Stimulated activated CD8-positive, alpha-beta memory T cell treated with anti-CD3 and anti-CD28 coated beads, Interleukin-4, amount 100 ng/mL, for 1 hour (primary cell): Measurements from ENCODE around the gene SMIM43.
"Not testable (repeated sequence)": the region's sequence is repeated elsewhere in the genome, so short reads cannot be mapped to it uniquely, and the experiment has no call there.

Experiments used
- DNase-seq, 2 donors: peaks; one replicate each; pipeline ENCODE4 v3.0.0-alpha.2; 2020; ENCODE audit warnings: low read depth in 2 of 2, low spot score in 1 of 2

SMIM43 gene

DNA sequence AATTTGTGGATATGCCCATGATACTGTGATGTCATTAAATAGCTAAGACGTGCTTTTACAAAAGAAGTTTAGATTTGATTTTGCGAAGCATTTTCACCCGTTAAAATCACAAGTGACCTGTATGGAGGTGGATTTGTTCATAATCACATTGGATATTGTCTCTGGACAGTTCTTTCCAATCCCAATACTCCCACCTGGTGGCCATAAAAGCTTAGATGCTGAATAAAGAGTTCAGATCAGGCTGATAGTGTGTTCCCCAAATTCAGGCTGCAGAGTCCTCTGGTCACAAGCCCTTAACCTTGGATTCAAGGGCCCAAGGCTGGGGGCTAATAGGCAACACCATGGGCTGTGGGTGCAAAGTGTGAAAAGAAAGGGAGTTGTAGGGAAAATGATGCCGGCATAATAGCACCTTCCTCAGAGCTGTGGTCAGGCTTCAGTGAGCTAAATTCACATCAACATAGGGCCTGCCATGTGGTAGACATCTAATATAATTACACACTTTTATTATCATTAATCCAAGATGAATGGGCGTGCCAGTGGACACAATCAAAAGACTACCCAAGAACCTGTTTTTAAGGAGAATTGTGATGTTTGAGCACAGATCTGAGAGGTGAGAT lies 28.1 kb downstream of the SMIM43 start:
- no peak for DNase-seq

- no peak for DNase-seq
Measured at GRCh38 chr4:121734571-121734970, 30.4 kb downstream of the SMIM43 start.

- DNase-seq, result no peak
Measured at GRCh38 chr4:121733942-121734341, 31.0 kb downstream of the SMIM43 start.

- DNase-seq, result not testable (repeated sequence)
Measured at GRCh38 chr4:121729753-121730152, 35.2 kb downstream of the SMIM43 start.

DNA sequence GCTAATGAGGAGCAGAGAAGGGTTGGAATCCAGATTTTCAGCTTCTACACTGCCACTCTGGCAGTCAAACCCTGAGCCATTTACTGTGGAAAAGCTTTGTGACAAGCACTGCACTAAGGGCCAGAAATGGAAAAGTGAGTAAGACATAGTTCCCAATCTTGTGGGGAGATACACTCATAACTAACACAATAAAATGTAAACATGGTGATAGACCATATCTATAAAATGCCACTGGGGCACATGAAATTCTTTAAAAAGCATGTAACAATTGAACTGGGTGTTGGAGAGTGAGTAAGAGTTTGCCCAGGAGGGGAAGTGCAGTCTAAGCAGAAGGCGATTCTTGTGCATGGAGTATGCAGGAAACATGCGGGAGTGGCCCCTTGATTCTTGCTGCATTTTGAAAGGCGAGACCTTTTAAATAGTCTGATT lies 36.2 kb downstream of the SMIM43 start:
- no peak for DNase-seq

DNA sequence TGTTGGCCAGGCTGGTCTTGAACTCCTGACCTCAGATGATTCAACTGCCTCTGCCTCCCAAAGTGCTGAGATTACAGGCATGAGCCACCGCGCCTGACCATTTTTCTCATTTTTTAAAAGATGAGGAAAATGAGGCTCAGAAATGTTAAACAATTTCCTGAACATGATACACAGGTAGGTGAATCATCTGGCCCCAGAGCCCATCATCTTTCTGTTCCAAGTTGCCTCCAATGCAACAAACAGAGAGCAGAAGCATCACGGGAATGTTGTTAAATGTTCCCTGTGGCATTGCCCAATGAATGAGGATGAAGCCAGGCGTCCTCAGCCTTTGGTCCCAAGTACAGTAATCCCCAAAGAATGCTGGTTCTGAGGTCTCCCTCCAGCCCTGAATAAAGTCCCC lies 36.9 kb downstream of the SMIM43 start:
- no peak for DNase-seq

GRCh38 chr4:121726642-121727268 lies 38.2 kb downstream of the SMIM43 start:
- no peak for DNase-seq

DNA sequence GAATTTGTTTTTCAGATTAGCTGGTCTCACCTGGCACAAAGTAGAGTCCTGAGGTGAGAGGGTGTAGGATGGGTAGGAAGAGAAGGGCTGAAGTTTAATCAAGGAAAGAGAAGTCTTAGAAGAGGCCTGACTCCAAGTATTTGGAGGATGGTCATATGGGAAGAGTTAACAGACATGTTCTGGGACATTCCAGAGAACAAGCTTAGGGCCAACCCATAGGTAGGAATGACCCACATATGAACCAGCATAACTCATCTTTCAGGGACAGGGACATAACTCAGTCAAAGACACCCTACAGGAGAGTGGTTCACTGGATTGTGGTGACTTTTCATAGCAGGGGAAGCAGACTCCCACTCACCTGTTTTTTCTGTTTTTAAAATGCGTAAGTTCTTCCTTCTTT lies 40.3 kb downstream of the SMIM43 start:
- no peak for DNase-seq

DNA sequence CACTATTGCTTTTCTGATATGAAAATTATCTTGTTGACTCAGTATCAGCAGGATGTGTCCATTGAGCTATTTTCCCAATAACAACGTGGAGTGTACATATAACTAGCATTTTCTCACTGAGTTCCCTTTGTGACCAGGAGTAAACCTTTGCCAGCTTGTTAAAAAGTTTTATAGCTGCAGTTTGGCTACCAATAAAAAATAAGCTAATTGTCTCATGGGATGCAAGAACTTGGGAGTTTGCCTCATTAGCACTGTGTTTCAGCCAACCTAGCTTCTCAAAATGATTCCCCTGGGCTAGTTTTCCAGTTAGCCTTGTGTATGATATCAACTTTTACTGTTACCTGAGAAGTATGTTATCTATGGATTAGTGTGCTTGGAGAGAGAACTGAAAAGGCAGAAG lies 43.3 kb downstream of the SMIM43 start:
- DNase-seq, result no peak

- DNase-seq, result no peak
Measured at GRCh38 chr4:121720109-121720508, 44.9 kb downstream of the SMIM43 start.

- DNase-seq, result no peak
Measured at GRCh38 chr4:121717680-121718237, 47.2 kb downstream of the SMIM43 start.

GRCh38 chr4:121714548-121714947 lies 50.4 kb downstream of the SMIM43 start:
- no peak for DNase-seq

DNA sequence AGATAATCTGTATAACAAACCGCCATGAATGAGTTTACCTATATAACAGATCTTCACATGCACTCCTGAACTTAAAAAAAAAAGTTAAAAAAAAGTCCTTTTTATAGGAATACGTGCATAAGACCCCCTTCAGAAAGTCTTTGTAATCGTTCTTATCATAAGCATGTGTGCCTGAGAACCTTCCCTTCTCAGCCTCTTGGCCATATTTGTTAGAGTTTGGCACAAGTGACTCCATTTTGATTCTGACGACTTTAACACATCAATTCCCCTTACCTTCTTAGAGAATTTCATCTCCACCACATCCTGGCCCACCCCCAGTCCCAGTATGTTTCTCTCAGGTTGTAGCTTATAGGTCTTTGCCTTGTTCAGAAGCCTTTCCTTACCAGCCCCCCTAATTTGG lies 52.2 kb downstream of the SMIM43 start:
- DNase-seq, result no peak

GRCh38 chr4:121712001-121712651 lies 52.8 kb downstream of the SMIM43 start:
- DNase-seq, result no peak

DNA sequence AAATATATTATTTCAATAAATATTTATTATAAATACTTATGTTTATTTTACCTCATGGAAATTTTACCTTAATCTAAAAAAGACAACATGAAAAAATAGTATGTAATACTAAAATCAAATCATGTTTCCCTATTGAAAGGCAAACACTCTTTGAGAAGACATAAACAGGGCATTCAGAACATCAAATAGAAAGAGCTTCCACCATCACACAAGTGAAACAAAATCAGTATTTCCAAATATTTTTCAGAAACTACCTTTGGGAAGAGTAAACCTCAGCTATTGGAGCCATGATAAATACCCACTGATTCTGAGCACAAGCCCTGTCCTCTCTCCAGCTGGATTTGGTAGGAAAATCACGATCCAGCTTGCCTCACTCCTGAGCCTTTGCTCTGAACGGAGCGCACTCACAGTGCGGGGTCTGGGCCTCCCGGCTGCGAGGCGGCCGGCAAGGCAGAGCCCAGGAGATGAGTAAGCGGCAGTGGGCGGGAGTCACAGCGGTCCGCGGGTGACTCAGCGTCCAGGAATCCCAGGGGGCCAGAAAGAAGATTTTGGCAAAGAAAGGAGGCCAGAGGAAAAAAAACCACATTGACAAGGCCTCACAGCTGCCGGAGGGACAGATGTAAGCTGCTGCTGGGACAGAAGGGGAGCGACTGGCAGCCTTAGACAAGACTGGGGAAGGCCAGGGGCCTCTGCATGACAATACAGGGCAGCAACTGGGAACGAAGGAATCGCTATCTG lies 53.5 kb downstream of the SMIM43 start:
- no peak for DNase-seq

- DNase-seq, result no peak
Measured at GRCh38 chr4:121709766-121710405, 55.1 kb downstream of the SMIM43 start.
